OCI-LY1 (cell line): ENCODE measurements around the gene SFTA2.

Source experiments
- CTCF ChIP-seq: fragments of 200-600 bp; sonication (generic), shearing (Covaris generic); IDR thresholded peaks from 2 replicates; pipeline ENCODE4 v1.5.1; 2017; ENCODE audit warnings: mild to moderate bottlenecking, antibody characterized with exemption, low read length, moderate library complexity, mixed read lengths
- EZH2 ChIP-seq: fragments of 200-600 bp; sonication (generic), shearing (Covaris generic); IDR thresholded peaks from 2 replicates; pipeline ENCODE4 v1.8.0; 2017; ENCODE audit warnings: borderline replicate concordance, mixed run types, mild to moderate bottlenecking, antibody characterized with exemption, low read length, moderate library complexity, mixed read lengths

DNA sequence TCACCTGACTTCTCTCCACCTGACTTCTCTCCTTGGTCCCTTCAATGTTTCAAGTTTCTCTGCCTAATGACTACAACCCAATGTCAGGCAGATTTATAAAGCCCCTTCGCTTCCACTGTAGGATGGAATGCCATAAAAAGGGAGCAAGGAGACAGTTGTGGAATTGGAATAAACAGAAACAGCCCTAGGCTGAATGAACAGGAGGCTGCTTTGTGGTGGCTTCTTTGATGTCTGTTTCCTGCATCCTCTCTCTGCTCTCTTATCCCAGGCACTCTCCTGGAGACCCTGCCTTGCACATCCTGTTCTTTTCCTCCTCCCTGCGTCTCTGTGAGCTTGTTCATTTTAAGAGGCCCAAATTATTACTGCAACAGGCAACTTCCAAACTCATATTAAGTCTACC lies 25.7 kb upstream of the SFTA2 start:
- TF ChIP-seq CTCF (no peak), EZH2 (no peak)
